ENCODE measurements around the gene RAB41.

RAB41 gene

DNA sequence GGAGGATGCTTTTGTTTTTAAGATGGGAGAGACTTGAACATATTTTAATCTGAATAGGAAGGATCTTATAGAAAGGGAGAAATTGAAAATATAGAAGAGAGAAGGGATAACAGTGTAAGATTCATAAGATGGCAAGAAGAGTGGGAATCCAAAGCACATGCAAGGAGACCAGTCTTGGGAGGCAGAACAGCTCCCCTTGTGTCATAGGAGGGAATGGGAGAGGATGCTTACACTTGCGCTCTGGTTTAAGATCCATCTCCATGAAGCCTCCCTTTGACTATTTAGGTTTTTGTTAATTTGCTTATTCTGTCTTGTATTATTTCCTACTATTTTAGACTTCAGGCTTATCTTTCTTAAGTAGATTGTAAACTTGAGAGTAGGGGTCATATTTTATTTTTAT lies 50.6 kb downstream of the RAB41 start:
- no peak overlapping the region for H3K27ac ChIP-seq (ENCODE audit: low read depth in 2 of 2, low read length in 2 of 2)
- H3K36me3 ChIP-seq (ENCODE audit: control insufficient read depth in 2 of 2, insufficient read depth in 2 of 2, low read length in 2 of 2) = no peaks in the 10 kb centered on the region
- no peaks in the 10 kb centered on the region for H3K9me3 ChIP-seq (ENCODE audit: control insufficient read depth in 2 of 2, low read length in 2 of 2)
- H3K9ac ChIP-seq (ENCODE audit: low read depth in 1 of 2, low read length in 2 of 2) = no peak overlapping the region
- peaks cover 0 to 4% of the 10 kb centered on the region in 2 donors for H3K27me3 ChIP-seq (ENCODE audit: control insufficient read depth in 2 of 2, insufficient read depth in 2 of 2, low read length in 2 of 2)
- no peaks in the 10 kb centered on the region for H3K4me1 ChIP-seq (ENCODE audit: control insufficient read depth in 2 of 2, insufficient read depth in 2 of 2, low read length in 2 of 2)
- H3K4me3 ChIP-seq (ENCODE audit: low read length in 2 of 2) = no peak overlapping the region
